ENCODE data around the gene KIF15. TPM values are rescaled to one million over a fixed set of nuclear protein-coding genes. Genes with fewer than 3 reads are reported as not detected.

Gene KIF15
- total RNA-seq, 1 experiment from 2014 or later, result 25.3 TPM

- intact Hi-C loops (cut with micrococcal nuclease; ENCODE audit: unreplicated experiment), result no loop called here
- Mint-ChIP-seq H3K36me3 (ENCODE audit: insufficient read depth, unreplicated experiment) (no peaks in the 10 kb centered on the region), H3K27ac (ENCODE audit: unreplicated experiment) (no peak overlapping the region), H3K9me3 (ENCODE audit: unreplicated experiment) (no peaks in the 10 kb centered on the region), H3K4me3 (ENCODE audit: unreplicated experiment) (no peak overlapping the region), H3K4me1 (ENCODE audit: low read depth, unreplicated experiment) (peaks cover 7% of the 10 kb centered on the region), H3K27me3 (ENCODE audit: insufficient read depth, unreplicated experiment) (no peaks in the 10 kb centered on the region)
- Histone ChIP-seq H3K4me3 (ENCODE audit: low read depth, low read length) (no peak overlapping the region), H3K4me1 (no peaks in the 10 kb centered on the region), H3K9me3 (no peaks in the 10 kb centered on the region), H3K36me3 (ENCODE audit: control insufficient read depth, insufficient read depth, low read length) (no peaks in the 10 kb centered on the region), H3K27me3 (replicated peaks; ENCODE audit: control insufficient read depth, insufficient read depth, low read length) (no peaks in the 10 kb centered on the region)
- ChIA-PET POLR2A (no interaction called here), CTCF (no interaction called here)
- no peak for DNase-seq
- no TSS peak for BruUV-seq (replicated peaks)
- no peak for TF ChIP-seq CTCF (IDR thresholded peaks at IDR 0.05; ENCODE audit: insufficient read depth in 1 of 2, low read depth in 1 of 2, low read length in 1 of 2, severe bottlenecking in 1 of 2, unreplicated experiment in 1 of 2)
These were observed 124.0 kb downstream of the KIF15 start for GRCh38 chr3:44885618-44886017.

GRCh38 chr3:44886561-44886960 is 125.0 kb downstream of the KIF15 start:
- Histone ChIP-seq H3K4me3 (ENCODE audit: low read depth, low read length) (no peak overlapping the region), H3K36me3 (ENCODE audit: control insufficient read depth, insufficient read depth, low read length) (no peaks in the 10 kb centered on the region), H3K27me3 (replicated peaks; ENCODE audit: control insufficient read depth, insufficient read depth, low read length) (no peaks in the 10 kb centered on the region), H3K9me3 (no peaks in the 10 kb centered on the region), H3K4me1 (no peaks in the 10 kb centered on the region)
- Mint-ChIP-seq H3K9me3 (ENCODE audit: unreplicated experiment) (no peaks in the 10 kb centered on the region), H3K4me1 (ENCODE audit: low read depth, unreplicated experiment) (peaks cover 7% of the 10 kb centered on the region), H3K27me3 (ENCODE audit: insufficient read depth, unreplicated experiment) (no peaks in the 10 kb centered on the region), H3K4me3 (ENCODE audit: unreplicated experiment) (no peak overlapping the region), H3K36me3 (ENCODE audit: insufficient read depth, unreplicated experiment) (no peaks in the 10 kb centered on the region), H3K27ac (ENCODE audit: unreplicated experiment) (no peak overlapping the region)
- POLR2A ChIA-PET, result no interaction called here
- BruUV-seq (replicated peaks), result no TSS peak
- intact Hi-C loops (cut with micrococcal nuclease; ENCODE audit: unreplicated experiment), result no loop called here
- no peak for TF ChIP-seq CTCF (IDR thresholded peaks at IDR 0.05; ENCODE audit: insufficient read depth in 1 of 2, low read depth in 1 of 2, low read length in 1 of 2, severe bottlenecking in 1 of 2, unreplicated experiment in 1 of 2)
- DNase-seq, result no peak
- CTCF ChIA-PET, result no interaction called here

- H3K9me3 ChIP-seq, result no peaks in the 10 kb centered on the region
- no peak overlapping the region for H3K4me3 Mint-ChIP-seq (ENCODE audit: unreplicated experiment)
- H3K27me3 Mint-ChIP-seq (ENCODE audit: insufficient read depth, unreplicated experiment), result no peaks in the 10 kb centered on the region
- no peaks in the 10 kb centered on the region for H3K9me3 Mint-ChIP-seq (ENCODE audit: unreplicated experiment)
- no peak for TF ChIP-seq CTCF (IDR thresholded peaks at IDR 0.05; ENCODE audit: insufficient read depth in 1 of 2, low read depth in 1 of 2, low read length in 1 of 2, severe bottlenecking in 1 of 2, unreplicated experiment in 1 of 2)
- no peaks in the 10 kb centered on the region for H3K4me1 ChIP-seq
- no peak overlapping the region for H3K27ac Mint-ChIP-seq (ENCODE audit: unreplicated experiment)
- ChIA-PET POLR2A (no interaction called here), CTCF (no interaction called here)
- no peak overlapping the region for H3K4me3 ChIP-seq (ENCODE audit: low read depth, low read length)
- no peak for DNase-seq
- no peaks in the 10 kb centered on the region for H3K36me3 ChIP-seq (ENCODE audit: control insufficient read depth, insufficient read depth, low read length)
- H3K36me3 Mint-ChIP-seq (ENCODE audit: insufficient read depth, unreplicated experiment), result no peaks in the 10 kb centered on the region
- no TSS peak for BruUV-seq (replicated peaks)
- H3K27me3 ChIP-seq (replicated peaks; ENCODE audit: control insufficient read depth, insufficient read depth, low read length), result no peaks in the 10 kb centered on the region
- H3K4me1 Mint-ChIP-seq (ENCODE audit: low read depth, unreplicated experiment), result peaks cover 7% of the 10 kb centered on the region
- intact Hi-C loops (cut with micrococcal nuclease; ENCODE audit: unreplicated experiment), result no loop called here
These were observed 125.5 kb downstream of the KIF15 start for GRCh38 chr3:44887101-44887500.
